Mesothelial cell of epicardium (in vitro differentiated cells): Measurements from ENCODE around the gene HNRNPA1. TPM values are rescaled to one million over a fixed set of nuclear protein-coding genes. Genes with fewer than 3 reads are reported as not detected.

Source experiments
- DNase-seq, 2 experiments: peaks; one replicate each; pipeline ENCODE4 v3.0.0; 2021; ENCODE audit warnings: low spot score in 2 of 2; ENCODE audit not compliant: unreplicated experiment in 2 of 2
- H3K27ac Mint-ChIP-seq: 2 replicates; pipeline ENCODE4 v1.8.0; 2021; ENCODE audit warnings: mixed read lengths
- H3K27me3 Mint-ChIP-seq: 2 replicates; pipeline ENCODE4 v1.8.0; 2021; ENCODE audit warnings: low read depth, mixed read lengths
- H3K36me3 Mint-ChIP-seq: 2 replicates; pipeline ENCODE4 v1.8.0; 2021; ENCODE audit warnings: mixed read lengths
- H3K4me1 Mint-ChIP-seq: 2 replicates; pipeline ENCODE4 v1.8.0; 2021; ENCODE audit warnings: mixed read lengths
- H3K4me3 Mint-ChIP-seq: 2 replicates; pipeline ENCODE4 v1.8.0; 2021; ENCODE audit warnings: mild to moderate bottlenecking, moderate library complexity, mixed read lengths
- H3K9me3 Mint-ChIP-seq: 2 replicates; pipeline ENCODE4 v1.8.0; 2021; ENCODE audit warnings: mixed read lengths
- CTCF ChIP-seq: fragments of 200-600 bp; sonication (generic); IDR thresholded peaks from one replicate; pipeline ENCODE4 v1.5.0; 2021; ENCODE audit warnings: antibody characterized with exemption; ENCODE audit not compliant: unreplicated experiment
- total RNA-seq: library from RNA; stranded (reverse); gene quantifications from 3 replicates; pipeline ENCODE4 v1.2.1, GENCODE V29; 2021

HNRNPA1 gene
- total RNA-seq, 1 donor from 2014 or later, result 2,205 TPM

GRCh38 chr12:54299515-54300224 lies 19.1 kb downstream of the HNRNPA1 start:
- Mint-ChIP-seq H3K9me3 (no peaks in the 10 kb centered on the region), H3K27me3 (peaks cover 2% of the 10 kb centered on the region), H3K27ac (no peak overlapping the region), H3K36me3 (no peaks in the 10 kb centered on the region), H3K4me3 (no peak overlapping the region), H3K4me1 (peaks cover 32% of the 10 kb centered on the region)
- no peak for TF ChIP-seq CTCF
- DNase-seq, result no peak

- H3K4me1 Mint-ChIP-seq, result peaks cover 32% of the 10 kb centered on the region
- no peak for DNase-seq
- H3K27ac Mint-ChIP-seq, result no peak overlapping the region
Observed at GRCh38 chr12:54300225-54300731, 19.8 kb downstream of the HNRNPA1 start.

GRCh38 chr12:54300732-54301427 lies 20.4 kb downstream of the HNRNPA1 start, which contains the start of gene NFE2:
TSS of gene NFE2 (minus strand) at chr12:54301015. CDS start at chr12:54295248, 5,767 bp downstream.
- Mint-ChIP-seq H3K27me3 (peaks cover 2% of the 10 kb centered on the region), H3K9me3 (no peaks in the 10 kb centered on the region), H3K4me3 (peak within 1 kb of the TSS; percentile 57), H3K36me3 (no peaks in the 10 kb centered on the region), H3K4me1 (peaks cover 29% of the 10 kb centered on the region), H3K27ac (no peak within 1 kb of the TSS)
- DNase-seq, result peak; percentile 47 to 84
- TF ChIP-seq CTCF, result no peak

More at GRCh38 chr12:54300225-54300731, 19.8 kb downstream of the HNRNPA1 start:
- TF ChIP-seq CTCF, result no peak
- Mint-ChIP-seq H3K4me3 (peak overlapping the region; percentile 57), H3K36me3 (no peaks in the 10 kb centered on the region), H3K27me3 (peaks cover 2% of the 10 kb centered on the region), H3K9me3 (no peaks in the 10 kb centered on the region)

GRCh38 chr12:54301428-54302048 lies 21.0 kb downstream of the HNRNPA1 start:
- H3K27me3 Mint-ChIP-seq, result peaks cover 2% of the 10 kb centered on the region
- H3K9me3 Mint-ChIP-seq, result no peaks in the 10 kb centered on the region
- H3K4me3 Mint-ChIP-seq, result no peak overlapping the region
- no peaks in the 10 kb centered on the region for H3K36me3 Mint-ChIP-seq
- no peak overlapping the region for H3K27ac Mint-ChIP-seq
- TF ChIP-seq CTCF, result no peak
- DNase-seq, result no peak
- H3K4me1 Mint-ChIP-seq, result peaks cover 29% of the 10 kb centered on the region

GRCh38 chr12:54303640-54304039 lies 23.1 kb downstream of the HNRNPA1 start:
- Mint-ChIP-seq H3K9me3 (no peaks in the 10 kb centered on the region), H3K4me3 (no peak overlapping the region), H3K27me3 (peaks cover 2% of the 10 kb centered on the region), H3K36me3 (no peaks in the 10 kb centered on the region), H3K4me1 (peaks cover 35% of the 10 kb centered on the region), H3K27ac (no peak overlapping the region)
- DNase-seq, result no peak
- no peak for TF ChIP-seq CTCF
